ENCODE data around the gene KRCC1.

The KRCC1 gene

DNA sequence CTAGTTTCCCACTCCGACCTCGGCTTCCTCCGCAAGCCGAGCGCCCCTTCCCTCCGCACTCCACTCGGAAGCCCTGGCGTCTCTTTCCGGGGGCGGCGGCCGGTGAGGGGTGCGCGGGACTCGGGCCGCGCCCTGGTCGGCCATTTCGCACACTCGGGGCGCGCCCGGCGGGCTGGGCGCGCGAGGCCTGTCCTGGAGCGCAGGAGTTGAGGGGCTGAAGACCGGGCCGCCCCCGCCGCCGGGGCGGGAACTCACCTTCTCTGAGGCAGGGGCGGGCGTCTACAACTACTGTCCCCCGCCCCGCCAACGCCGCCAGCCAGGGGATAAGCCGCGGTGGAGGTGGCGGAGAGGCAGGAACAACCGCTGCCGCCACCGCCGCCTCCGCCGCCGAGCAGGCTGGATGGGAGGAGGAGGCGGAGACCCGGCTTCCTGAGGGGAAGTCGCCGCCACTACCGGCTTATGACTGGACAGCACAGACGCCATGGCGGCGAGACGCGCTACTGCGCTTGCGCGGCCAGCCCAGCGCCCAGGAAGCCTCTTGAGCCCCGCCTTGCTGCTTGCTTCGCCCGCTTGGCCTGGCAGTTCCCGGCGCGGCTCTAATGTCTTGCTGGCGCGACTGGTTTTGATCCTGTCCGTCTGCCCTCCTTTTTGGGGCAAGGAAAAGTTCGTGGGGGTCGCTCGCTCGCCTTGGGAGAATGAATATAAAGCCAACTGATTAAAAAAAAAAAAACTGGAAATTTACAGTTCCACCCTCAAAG, at the start of gene KRCC1:
TSS of gene KRCC1 (minus strand) at position 413 of the 758 bp plus-strand sequence. CDS start 27,220 bp downstream, outside the sequence.
- peak; percentile 93 for DNase-seq

DNA sequence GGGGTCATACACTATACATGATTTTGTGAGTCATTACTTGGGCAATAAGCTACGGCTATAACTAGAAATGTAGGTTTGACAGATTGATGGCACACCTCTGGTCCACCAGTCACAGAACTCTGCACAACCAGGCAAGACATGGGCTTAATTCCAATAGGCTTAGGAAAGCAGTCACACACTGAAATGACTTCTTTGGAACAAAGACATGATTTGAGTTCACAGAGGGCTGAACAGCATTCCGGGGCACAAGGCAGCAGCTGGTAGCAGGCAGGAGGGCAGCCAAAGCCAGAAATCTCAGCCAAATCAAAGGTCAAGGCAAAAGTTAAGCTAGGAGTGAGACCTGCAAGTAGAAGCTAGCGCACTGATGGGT, 44.9 kb upstream of the KRCC1 start:
- no peak for DNase-seq

DNA sequence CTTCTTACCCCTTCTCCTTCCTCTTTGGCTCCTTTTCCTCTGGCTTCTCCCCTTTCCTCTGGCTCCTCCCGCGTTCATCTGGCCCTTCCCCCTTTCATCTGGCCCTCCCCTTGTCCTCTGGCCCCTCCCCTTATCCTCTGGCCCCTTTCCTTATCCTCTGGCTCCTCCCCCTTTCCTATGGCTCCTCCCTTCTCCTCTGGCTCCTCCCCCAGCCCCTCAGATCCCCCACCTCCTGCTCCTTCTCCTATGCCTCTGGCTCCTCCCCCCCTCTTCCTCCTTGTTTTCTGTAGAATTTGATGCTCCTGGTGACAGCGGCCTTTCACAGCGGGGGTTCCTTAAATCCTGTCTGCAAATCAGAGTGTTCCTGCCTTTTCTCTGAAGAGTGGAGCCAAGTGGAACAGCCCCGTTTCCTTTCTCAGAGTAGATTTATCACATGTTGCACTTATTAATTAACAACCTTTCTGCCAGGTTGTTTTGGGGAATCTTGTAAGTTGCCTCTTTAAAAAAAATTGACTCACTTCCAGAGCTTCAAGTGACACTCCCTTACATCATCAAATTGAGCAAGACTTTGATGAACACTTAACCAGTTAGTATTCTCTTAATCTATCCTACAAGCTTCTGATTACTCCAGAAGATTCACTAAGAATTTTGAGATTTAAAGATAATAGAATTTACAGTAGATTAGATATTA, 44.4 kb upstream of the KRCC1 start:
- peak; percentile 14 for DNase-seq

DNA sequence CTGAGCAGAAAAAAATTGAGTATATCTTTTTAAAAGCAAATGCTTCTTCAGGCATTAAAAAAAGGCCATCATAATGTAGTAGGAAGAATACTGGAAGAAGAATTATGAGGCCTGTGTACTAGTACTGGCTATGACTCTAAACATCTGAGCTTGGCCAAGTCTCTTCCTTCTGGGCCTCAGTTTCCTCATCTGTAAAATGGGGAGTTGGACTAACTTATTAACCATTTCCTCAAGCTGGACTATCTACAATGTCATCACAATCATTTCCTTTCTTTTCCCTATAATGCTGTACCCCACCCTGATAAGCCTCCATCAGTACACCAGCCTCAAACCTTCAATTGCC, 42.9 kb upstream of the KRCC1 start:
- DNase-seq: no peak

DNA sequence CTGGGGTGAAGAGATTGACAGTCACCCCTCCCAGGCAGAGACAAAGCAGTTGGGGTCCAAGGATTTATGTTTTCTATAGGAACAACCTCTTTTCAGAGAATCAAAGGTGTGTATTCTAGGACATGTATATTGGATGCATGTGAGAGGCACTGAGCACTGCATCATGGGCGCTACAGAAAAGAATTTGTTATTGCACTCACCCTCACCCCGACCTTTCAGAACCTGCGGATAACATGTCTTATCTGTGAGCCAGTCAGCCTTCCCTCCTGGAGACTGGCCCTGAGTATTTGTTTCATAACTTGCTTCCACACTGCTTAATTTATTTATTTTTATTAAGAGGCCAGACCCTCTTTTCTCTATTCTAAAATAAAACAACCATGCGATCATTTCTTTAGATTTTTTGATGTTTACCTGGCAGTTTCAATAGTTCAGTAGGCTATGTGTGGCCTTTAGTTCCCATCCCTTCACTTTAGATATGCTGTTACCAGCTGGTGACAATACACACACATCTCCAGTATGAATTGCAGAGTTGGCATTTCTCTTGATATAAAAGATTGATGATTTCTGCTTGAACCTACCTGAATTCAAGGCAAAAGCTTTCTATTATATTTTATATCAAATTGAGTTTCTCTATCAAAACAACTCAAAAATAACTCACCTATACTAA, 42.4 kb upstream of the KRCC1 start:
- no peak for DNase-seq

DNA sequence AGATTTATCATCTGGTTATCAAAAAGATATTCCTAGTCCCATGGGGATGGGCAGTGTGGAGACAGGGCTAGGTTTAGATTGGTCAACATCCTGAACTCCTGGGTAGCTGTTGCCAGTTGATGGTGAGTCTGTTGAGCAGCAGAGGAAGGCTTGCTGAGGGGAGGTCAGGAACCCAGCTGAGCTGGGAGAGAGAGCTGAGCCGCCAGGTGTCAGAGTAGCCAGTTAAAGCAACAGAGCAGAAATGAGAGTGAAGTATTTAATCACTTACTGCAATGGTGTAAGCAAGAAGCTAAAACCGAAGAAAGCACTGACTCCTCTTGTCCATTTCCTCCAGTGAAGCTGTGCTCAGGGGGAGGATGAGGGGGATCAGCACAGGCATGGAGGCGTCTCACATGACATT, 41.6 kb upstream of the KRCC1 start:
- DNase-seq: no peak

DNA sequence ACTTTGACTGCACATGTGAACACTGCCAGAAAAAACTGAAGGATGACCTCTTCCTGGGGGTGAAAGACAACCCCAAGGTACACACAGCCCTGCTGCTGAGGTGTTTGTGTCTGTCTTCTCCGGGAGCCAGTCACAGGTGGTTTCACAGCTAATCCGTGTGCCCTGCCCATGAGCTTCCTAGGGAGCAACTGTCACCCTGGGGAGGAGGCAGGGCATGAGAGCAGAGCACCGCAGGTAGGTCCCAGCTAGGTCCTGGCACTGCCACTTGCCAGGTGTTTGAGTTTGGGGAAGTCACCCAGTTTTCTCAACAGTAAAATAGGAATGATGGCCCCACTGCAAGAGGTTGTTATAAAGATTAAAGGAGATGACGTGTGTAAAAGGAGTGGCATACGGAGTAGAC, 41.1 kb upstream of the KRCC1 start:
- no peak for DNase-seq

DNA sequence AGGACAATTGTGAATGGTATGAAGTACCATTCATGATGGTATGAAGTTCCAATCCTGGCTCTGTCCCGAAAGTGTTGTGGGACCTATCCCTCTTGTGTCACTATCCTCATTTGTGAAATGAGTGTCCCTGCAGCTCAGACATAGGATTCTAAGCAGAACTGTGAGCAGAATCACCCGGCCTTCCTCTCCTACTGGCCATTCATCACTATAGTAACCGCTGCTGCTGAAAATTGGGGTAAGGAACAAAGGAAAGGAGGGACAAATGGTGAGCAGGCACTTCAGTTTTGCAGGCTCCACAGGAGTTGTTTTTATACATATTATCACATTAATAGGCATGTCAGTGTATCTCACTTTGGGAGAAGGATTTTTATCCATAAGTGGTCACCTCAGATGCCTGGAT, 39.4 kb upstream of the KRCC1 start:
- DNase-seq: no peak

DNA sequence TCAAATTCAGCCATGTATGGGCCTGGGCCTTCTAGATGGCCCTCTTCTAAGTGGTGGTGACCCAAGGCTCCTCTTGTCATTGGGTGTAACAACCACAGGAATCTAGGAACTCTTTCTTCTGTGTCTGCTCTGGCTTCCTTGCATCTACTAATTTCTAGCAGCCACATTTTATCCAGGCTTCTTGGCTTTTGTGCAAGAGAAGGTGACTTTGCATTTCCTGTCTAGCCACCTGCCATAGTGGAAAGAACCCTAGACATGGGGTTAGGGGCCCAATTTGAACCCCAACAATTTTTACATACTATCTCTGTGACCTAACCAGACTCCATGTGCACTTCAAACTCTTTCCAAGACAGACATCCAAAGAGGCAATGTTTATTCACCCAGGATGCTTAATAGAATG, 37.2 kb upstream of the KRCC1 start:
- no peak for DNase-seq

DNA sequence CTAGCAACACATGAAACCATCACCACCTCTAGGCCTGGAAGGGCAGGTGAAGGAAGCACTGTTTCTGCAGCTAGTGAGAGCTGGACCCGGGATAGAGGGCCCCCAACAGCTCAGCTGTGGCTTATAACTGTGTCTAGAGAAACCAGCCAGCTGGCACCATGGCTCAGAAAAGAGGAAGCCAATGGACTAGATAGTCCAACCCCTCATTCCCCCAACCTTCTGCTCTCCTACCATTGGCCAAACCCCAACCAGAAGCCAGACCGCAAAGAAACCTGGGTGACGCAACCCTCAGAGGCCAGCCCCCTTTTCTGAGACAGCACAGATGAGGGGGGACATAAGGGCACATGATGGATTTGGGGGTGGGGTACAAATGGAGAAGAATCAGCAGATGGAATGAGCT, 36.4 kb upstream of the KRCC1 start:
- DNase-seq: peak; percentile 71

DNA sequence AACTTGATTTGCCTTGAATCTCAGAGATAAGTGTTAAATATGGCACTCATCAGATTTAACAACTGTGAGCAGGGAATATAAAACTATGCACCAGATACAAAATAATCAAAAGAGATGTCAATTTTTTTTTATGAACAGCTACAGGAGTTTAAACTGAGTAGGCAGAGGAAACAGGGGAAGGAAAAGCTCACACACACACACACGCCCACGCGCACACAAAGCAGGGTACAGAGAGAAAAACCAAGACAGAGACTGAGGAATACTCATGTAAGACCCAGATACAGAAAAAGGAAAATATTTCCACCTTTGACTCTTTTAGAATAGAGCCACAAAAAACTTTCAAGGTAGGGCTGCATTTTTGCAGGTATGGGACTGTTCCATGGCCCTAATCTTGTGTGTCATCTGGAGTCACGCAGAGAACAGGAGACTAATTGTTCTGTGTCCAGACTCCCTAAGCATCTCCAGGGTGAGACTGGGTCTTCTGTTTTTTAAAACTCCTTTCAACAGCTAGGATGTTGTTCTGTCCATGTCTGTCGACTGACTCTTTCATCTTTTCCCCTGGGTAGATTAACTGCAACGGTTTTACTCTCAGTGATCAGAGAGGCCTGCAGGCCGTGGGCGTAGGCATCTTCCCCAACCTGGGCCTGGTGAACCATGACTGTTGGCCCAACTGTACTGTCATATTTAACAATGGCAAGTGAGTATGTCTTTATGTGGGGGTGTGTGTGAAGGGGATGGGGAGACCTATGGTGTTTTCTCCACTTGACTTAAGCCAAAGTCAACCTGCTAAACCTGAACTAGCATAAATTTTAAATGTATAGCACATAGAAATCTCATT, 35.1 kb upstream of the KRCC1 start:
- no peak for DNase-seq

DNA sequence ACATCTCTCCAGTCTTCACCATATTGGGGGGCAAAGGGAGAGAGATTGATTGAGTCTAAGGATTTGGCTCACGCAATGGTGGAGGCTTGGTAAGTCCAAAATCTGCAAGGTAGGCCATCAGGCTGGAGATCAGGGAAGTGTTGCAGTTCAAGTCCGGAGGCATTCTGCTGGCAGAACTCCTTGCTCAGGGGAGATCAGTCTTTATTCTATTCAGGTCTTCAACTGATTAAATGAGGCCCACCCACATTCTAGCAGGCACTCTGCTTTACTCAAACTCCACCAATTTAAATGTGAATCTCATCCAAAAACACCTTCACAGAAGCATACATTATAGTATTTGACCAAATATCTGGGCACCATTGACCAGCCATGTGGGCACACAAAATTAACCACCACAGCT, 33.4 kb upstream of the KRCC1 start:
- DNase-seq: no peak

DNA sequence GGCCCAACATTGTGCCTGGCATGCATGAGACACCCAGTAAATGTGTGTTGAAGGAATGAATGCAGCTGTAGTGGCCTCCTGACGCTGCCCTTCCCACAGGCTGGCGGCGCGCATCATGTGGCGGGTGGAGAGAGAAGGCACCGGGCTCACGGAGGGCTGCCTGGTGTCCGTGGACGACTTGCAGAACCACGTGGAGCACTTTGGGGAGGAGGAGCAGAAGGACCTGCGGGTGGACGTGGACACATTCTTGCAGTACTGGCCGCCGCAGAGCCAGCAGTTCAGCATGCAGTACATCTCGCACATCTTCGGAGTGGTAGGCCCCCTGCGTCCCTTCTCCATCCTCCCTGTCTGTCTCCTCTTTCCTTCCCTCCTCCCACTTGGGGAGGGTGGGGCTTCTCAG, 32.2 kb upstream of the KRCC1 start:
- DNase-seq: no peak

DNA sequence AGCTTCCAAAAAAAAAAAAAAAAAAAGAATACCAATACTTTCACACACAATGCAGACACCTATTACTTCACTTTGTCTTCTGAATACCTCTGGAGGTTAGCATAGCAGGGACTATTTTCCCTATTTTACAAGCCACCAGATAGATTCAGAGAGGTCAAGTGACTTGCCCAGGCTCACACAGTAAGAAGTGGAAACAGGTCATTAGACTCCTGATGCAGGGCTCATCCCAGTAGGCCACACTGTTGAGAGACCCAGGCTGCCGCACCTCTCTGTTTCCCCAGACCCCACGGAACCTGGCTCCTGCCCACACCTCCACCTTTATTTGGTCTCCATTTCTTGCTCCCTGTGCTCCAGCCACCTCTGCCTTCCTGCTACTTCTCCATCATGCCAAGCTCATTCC, 31.5 kb upstream of the KRCC1 start:
- no peak for DNase-seq

DNA sequence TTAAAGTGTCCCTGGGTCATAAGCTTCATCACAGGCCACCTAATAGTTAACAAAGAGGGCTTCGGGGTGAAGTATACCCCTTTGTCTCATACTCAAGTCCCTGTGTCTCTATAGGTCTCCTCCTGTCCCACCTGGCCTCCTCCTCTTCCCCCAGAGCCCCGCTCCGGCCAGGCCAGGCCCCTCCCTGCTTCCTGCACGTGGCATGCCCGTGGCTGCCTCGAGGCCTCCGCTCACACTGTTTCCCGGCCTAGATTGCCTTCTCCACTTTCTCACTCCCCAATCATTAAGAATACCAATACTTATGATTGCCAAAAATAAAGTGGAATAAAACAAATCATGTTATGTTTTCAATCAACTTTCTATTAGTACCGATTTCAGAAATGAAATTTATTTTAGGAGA, 30.8 kb upstream of the KRCC1 start:
- no peak for DNase-seq

DNA sequence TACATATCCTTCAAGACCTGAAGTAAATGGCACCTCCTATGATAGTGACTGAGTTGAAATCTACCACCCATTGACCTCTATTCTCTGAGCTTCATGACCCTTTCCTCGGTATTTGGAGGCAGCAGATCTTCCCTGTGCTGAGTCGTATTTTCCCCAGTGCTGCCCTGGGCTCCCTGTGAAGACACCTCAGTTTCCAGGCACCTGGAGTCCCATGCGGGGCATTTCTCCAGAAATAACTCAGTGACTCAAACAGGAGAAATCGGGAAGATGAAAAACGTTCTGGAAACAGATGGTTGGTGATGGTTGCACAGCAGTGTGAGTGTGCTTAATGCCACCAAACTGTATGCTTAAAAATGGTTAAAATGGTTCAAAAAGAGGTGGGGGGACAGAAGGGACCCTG, 30.0 kb upstream of the KRCC1 start:
- DNase-seq: no peak

DNA sequence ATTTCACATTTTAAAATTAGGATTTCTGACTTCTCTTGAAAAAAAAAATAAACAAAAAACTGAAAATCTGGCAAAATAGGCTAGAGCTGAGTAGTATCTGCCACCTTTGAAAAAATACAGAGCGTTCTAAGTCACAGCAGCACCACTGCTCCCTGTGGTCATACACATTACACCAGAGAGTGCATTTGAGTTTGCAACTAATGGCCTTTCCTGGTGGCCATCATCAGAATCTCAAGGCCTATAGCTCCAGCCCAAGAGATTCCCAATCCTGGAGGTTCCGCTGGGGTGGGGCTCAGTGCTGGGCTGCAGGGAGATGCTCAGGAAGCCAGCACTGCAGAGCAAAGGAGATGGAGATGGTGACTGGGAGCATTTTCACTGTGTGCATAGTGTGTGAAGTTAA, 29.5 kb upstream of the KRCC1 start:
- DNase-seq: no peak

DNA sequence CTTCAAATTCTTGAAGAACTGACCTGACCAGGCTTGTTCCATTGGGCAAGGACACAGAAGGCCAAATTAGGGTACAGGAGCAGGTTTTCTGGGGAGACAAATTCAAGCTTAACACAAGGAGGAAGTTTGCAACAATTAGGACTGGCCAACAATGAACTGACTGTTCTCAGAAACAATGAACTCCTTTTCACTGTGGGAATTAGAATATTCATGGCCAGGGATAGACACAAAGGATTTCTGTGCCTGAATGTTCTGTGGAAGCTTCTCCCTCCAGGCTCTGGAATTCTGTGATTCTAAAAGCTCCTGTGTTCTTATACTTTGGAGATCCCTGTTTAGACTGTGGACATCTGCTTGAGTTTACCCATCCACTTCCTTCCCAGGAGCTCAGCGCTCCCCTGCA, 27.2 kb upstream of the KRCC1 start:
- DNase-seq: no peak

DNA sequence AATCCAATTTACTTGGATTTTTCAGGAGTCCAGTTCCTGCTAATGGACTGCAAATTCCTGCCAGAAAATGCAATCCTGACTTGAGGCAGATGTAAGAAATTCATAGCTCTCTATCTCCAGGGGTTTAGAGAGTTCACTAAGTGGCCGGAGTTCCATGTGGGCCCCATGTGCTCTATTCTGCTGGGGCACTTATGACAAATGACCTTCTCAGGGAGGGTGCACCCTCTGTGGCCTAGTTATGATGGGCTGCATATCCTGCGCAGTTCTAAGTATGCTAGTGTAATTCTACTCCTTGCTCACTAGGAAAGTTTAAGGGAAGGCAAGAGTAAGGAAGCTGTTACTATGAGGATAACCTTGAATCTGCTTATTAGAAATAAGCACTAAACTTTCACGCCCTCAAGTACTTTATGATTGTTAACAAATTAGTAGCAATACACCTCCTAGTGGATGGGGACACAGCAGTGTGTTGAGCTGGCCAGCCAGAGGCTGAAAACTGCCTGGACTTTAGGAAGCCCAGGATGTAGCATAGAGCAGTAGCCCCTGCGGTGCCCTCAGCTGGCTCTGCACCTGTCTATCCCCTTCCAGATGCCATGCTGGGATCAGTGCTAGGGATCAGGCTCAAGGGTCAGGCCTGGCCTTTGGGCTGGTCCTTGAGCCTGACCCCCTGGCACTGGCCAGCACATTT, 26.5 kb upstream of the KRCC1 start:
- no peak for DNase-seq

DNA sequence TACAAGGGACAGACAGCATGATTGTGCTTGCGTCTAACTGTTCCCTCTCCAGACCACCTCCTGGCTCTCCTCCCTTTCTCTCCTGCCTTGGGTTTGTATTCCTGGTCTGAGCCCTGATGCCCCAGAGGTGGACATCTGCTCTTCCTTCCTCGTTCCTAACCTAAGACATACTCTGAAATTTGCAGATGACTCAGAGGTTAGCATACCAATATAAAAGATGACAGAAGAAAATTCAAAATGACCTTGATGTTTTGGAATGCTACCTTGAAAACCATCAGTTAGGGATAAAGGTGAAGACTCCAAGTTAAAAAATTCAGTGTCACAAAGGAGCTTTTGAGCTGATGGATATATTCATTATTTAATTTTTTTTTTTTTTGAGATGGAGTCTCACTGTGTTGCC, 25.0 kb upstream of the KRCC1 start:
- no peak for DNase-seq

DNA sequence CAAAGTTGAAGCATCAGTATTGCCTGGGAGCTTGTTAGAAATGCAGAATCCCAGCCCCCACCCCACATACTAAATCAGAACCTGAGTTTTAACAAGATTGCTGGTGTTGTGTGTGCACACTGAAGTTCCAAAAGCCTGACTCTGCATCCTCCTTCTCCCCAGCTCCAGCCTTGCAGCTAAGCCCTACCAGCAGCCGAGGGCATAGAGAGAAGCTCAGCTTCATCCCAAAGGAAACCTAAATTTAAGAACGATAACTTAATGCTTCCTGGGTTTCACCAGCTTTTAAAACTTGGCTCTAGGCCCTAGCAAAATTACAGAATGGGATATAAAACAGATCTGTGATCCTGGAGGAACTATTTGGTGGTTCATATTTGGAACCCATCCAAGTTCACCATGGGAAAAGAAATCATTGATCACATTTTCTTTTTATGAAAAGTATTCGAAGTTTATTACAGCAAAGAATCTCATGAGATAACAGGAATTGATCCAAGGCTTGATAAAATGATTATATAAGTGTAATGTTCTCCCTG, 23.1 kb upstream of the KRCC1 start:
- DNase-seq: no peak

DNA sequence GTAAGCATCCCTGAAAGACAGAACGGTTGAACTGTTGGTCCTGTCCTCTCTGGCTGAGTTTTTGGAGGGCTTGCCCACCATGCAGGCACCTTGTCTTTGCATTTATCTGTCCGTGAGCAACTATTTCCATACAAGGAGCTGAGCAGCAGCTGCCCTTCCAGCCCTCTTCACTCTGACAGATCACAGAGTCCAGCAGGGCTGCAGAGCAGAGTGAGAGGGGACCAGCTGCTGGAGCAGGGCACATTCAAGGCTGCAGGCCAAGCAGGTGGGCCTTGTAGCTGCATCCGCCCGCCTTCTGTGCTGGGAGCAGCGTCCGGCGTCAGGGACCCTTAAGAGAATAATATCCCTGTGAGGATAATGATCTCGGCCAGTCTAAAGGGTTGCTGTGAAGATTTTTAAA, 21.5 kb upstream of the KRCC1 start:
- no peak for DNase-seq

DNA sequence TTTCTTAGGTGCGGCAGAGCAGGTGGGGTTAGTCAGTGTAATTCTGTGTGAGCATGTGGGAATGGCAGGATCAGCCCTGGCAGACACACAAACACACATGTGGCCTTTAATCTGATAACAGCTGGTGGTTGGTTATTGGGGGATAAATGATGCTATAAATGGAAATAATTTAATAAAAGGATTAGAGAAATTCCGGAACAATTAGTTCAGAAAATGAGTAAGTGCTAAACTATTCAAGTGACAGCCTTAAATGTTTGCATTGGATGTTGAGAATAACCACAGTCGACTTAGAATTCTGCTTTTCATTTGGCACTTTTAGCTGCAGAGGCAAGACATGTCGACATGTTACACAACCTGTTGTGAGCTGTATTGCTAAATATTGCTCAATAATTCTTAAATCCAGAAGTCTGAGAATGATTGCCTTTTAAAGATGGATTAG, 19.3 kb upstream of the KRCC1 start:
- no peak for DNase-seq

All from OCI-M1 (cell line).